ENCODE results near the gene TPRX1. TPM values are rescaled to one million over a fixed set of nuclear protein-coding genes. Genes with fewer than 3 reads are reported as not detected.
A peak's percentile ranks its signal among the peaks of the same experiment; 100 is the strongest.

The TPRX1 gene
- total and polyA plus RNA-seq, 9 of the 15 experiments (the other 6 are each of a cell fraction or from before 2014, with no cell fraction given), result not detected

GRCh38 chr19:47824396-47824795, 20.0 kb upstream of the TPRX1 start:
- H3K27me3 ChIP-seq (ENCODE audit: control insufficient read depth in 2 of 2, insufficient read depth in 2 of 2, low read length in 2 of 2), result peaks cover 13 to 63% of the 10 kb centered on the region in 2 experiments; a peak in 4 of 5 replicates
- H3K36me3 ChIP-seq (ENCODE audit: control insufficient read depth, insufficient read depth, low read length), result no peaks in the 10 kb centered on the region
- ChIA-PET POLR2A (interaction anchor here (0.9 kb wide), 1 partner anchor 10 kb away, joined by 3 read pairs; no protein-coding TSS in a partner anchor), CTCF (ENCODE audit: low intra/inter-chr PET ratio) (no interaction called here)
- no peaks in the 10 kb centered on the region for H3K79me2 ChIP-seq (ENCODE audit: control insufficient read depth, insufficient read depth, low read length)
- no peak overlapping the region for H2AFZ ChIP-seq (ENCODE audit: low read depth, low read length)
- no peaks in the 10 kb centered on the region for H4K20me1 ChIP-seq (replicated peaks; ENCODE audit: control insufficient read depth, insufficient read depth, low read length)
- no peaks in the 10 kb centered on the region for H3K9me1 ChIP-seq (ENCODE audit: control insufficient read depth, insufficient read depth, low read length)
- no peak overlapping the region for H3K9ac ChIP-seq (ENCODE audit: insufficient read depth in 1 of 2, low read depth in 2 of 2, low read length in 2 of 2)
- peak in 2 of 3 experiments; percentile 16 to 25; a peak in 2 of 6 replicates for TF ChIP-seq CTCF (IDR thresholded peaks at IDR 0.05 in 2 of 3, conservative IDR thresholded peaks at IDR 0.05 in 1 of 3; ENCODE audit: insufficient read depth in 2 of 3, low read depth in 1 of 3, low read length in 3 of 3)
- no peak for TF ChIP-seq CHD1 (IDR thresholded peaks at IDR 0.05; ENCODE audit: low read length)
- peak; percentile 45 for TF ChIP-seq RBM25 (IDR thresholded peaks at IDR 0.05; ENCODE audit: low read depth, low read length, severe bottlenecking)
- TF ChIP-seq HDGF (IDR thresholded peaks at IDR 0.05), result no peak
- no peak for TF ChIP-seq MBD1 (CRISPR knock-in tag; IDR thresholded peaks at IDR 0.05)
- no peak for TF ChIP-seq TAF15 (IDR thresholded peaks at IDR 0.05; ENCODE audit: low read depth, low read length)
- TF ChIP-seq TFE3 (CRISPR knock-in tag; IDR thresholded peaks at IDR 0.05), result no peak
- no peak for TF ChIP-seq SAP30 (IDR thresholded peaks at IDR 0.05; ENCODE audit: borderline replicate concordance, insufficient read depth, low read depth, low read length, poor library complexity, severe bottlenecking)
- TF ChIP-seq NUFIP1 (IDR thresholded peaks at IDR 0.05; ENCODE audit: partially characterized antibody), result no peak
- TF ChIP-seq DNMT1 (IDR thresholded peaks at IDR 0.05), result no peak
- no peak for TF ChIP-seq GMEB1 (CRISPR knock-in tag; IDR thresholded peaks at IDR 0.05)
- no peak for TF ChIP-seq HNRNPL (IDR thresholded peaks at IDR 0.05; ENCODE audit: low read depth, low read length)
- TF ChIP-seq RFX7 (CRISPR knock-in tag; IDR thresholded peaks at IDR 0.05), result no peak
- TF ChIP-seq KLF13 (tag; IDR thresholded peaks at IDR 0.05; ENCODE audit: borderline replicate concordance, low read depth), result no peak
- peaks cover 0 to 3% of the 10 kb centered on the region in 2 experiments; a peak in 1 of 5 replicates for H3K4me1 ChIP-seq (replicated peaks in 1 of 2; ENCODE audit: control insufficient read depth in 2 of 2, insufficient read depth in 2 of 2, low read length in 2 of 2)
- no peak overlapping the region for H3K4me3 ChIP-seq
- ATAC-seq, result no peak; the same call in 2 of the 3 replicates
- BruUV-seq (replicated peaks), result no TSS peak
- in situ Hi-C loops (cut with MboI), result no loop called here
- no peaks in the 10 kb centered on the region for H3K9me3 ChIP-seq (replicated peaks; ENCODE audit: control insufficient read depth, insufficient read depth, low read depth, low read length)
- DNase-seq (ENCODE audit: extremely low read depth in 1 of 4, low spot score in 3 of 4), result no peak
- no peak overlapping the region for H3K27ac ChIP-seq (ENCODE audit: extremely low read depth, low read depth, low read length)
- H3K4me2 ChIP-seq (ENCODE audit: insufficient read depth, low read length), result no peak overlapping the region
- WGBS (ENCODE audit: insufficient coverage, low coverage, missing lambda C conversion rate), result 14% methylated on average over 6 of the region's 6 CpGs
- FAIRE-seq, result no peak
- intact Hi-C loops (cut with micrococcal nuclease), result no loop called here
